K562 (cell line): Measurements from ENCODE around the gene TAMALIN. TPM values are rescaled to one million over a fixed set of nuclear protein-coding genes. Genes with fewer than 3 reads are reported as not detected.
A peak's percentile ranks its signal among the peaks of the same experiment; 100 is the strongest.

Source experiments
- DACH1 ChIP-seq: fragments of 450-650 bp; IDR thresholded peaks from 2 replicates; pipeline ENCODE4 v1.6.1; 2018; ENCODE audit not compliant: partially characterized antibody
- HDAC3 ChIP-seq: fragments of 450-650 bp; IDR thresholded peaks from 2 replicates; pipeline ENCODE4 v1.6.1; 2018; ENCODE audit warnings: borderline replicate concordance, mild to moderate bottlenecking, moderate library complexity; ENCODE audit not compliant: partially characterized antibody
- KDM1A ChIP-seq, 2 experiments: fragments of 450-650 bp; IDR thresholded peaks; 2 replicates each; pipeline ENCODE4 v1.6.1; 2016; ENCODE audit warnings: mild to moderate bottlenecking in 2 of 2
- KLF16 ChIP-seq: IDR thresholded peaks from 2 replicates; pipeline ENCODE4 v1.6.1; 2016; ENCODE audit warnings: antibody characterized with exemption
- POU5F1 ChIP-seq: fragments of 150-350 bp; IDR thresholded peaks from 2 replicates; pipeline ENCODE4 v1.6.1; 2014; ENCODE audit warnings: borderline replicate concordance, low read length, low read depth, mild to moderate bottlenecking; ENCODE audit not compliant: partially characterized antibody
- SMARCE1 ChIP-seq: fragments of 450-650 bp; IDR thresholded peaks from 2 replicates; pipeline ENCODE4 v1.7.1; 2016; ENCODE audit warnings: mild to moderate bottlenecking
- TFAM ChIP-seq: fragments of 250-450 bp; sonication (Bioruptor Pico); conservative IDR thresholded peaks from 2 replicates; pipeline ENCODE4 v1.5.0; 2021; ENCODE audit warnings: mild to moderate bottlenecking, moderate library complexity
- ZNF232 ChIP-seq: sonication (generic); formaldehyde crosslinking; IDR thresholded peaks from 2 replicates; pipeline ENCODE4 v1.8.0; 2022; ENCODE audit warnings: mild to moderate bottlenecking, missing genetic modification reagents
- ZNF318 ChIP-seq, 2 experiments: fragments of 450-650 bp; IDR thresholded peaks; 2 replicates each; pipeline ENCODE4 v1.6.1; 2016; ENCODE audit warnings: mild to moderate bottlenecking in 2 of 2, borderline replicate concordance in 1 of 2, low read depth in 1 of 2, moderate library complexity in 1 of 2
- ZNF609 ChIP-seq: sonication (generic); formaldehyde crosslinking; IDR thresholded peaks from 2 replicates; pipeline ENCODE4 v1.8.1; 2023; ENCODE audit warnings: missing genetic modification reagents, mild to moderate bottlenecking, borderline replicate concordance
- ZNF639 ChIP-seq, 2 experiments: fragments of 200-800 bp in 1 of 2; sonication (Bioruptor generic) in 1 of 2; sonication (generic) in 1 of 2; formaldehyde crosslinking in 1 of 2; IDR thresholded peaks in 1 of 2; conservative IDR thresholded peaks in 1 of 2; 2 replicates each; pipeline versions ENCODE4 v1.5.0 to v1.6.1; 2016 to 2020; ENCODE audit warnings: missing compliant biosample characterization in 1 of 2, missing genetic modification characterization in 1 of 2, missing genetic modification reagents in 1 of 2
- polyA plus RNA-seq, 8 experiments: library from polyadenylated mRNA; depleted of rRNA in 4 of 8; stranded (reverse) in 5 of 8; unstranded in 3 of 8; fragments of >200 nt; fragmentation: Nextera tagmentation in 2 of 8; fragmentation: Illumina TruSeq in 1 of 8; extraction: Ambion mirVana in 2 of 8; extraction: Trizol in 1 of 8; gene quantifications; 2 replicates each; pipeline versions ENCODE4 v1.2.1 to v1.2.3, GENCODE V29; 2011 to 2014; ENCODE audit warnings: inconsistent platforms in 1 of 8, missing spikeins in 1 of 8
- total RNA-seq, 7 experiments: library from RNA; depleted of rRNA in 6 of 7; stranded (reverse); fragments of >200 nt in 6 of 7; fragmentation: Illumina TruSeq in 2 of 7; extraction: Trizol in 2 of 7; gene quantifications; 2 replicates each; pipeline versions ENCODE4 v1.2.1 to v1.2.3, GENCODE V29; 2011 to 2021; ENCODE audit warnings: low replicate concordance in 1 of 7

The TAMALIN gene
- total and polyA plus RNA-seq, 9 of the 15 experiments (the other 6 are each of a cell fraction or from before 2014, with no cell fraction given), result 0.74 to 2.2 (median 1.5) TPM; not detected in 2

DNA sequence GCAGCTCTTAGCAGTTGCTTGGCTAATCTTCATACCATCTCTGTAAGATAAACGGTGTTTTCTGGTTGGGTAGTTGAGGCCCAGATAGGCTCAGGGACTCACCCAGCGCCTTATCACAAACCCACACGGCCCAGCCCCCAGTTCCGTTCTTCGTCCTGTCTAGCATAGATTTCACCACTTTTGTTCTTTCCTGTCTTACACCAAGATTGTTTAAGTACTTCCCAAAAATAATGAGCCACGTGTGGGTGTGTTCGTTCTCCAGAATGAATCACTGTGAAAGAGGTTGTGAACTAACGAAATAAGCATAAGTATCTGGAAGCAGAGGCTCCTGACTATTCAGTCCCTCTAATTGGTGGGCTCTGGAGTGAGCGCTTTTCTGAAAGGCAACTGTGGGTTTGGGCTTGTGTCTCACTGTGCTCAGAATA, 33.9 kb upstream of the TAMALIN start (continued):
- TF ChIP-seq ZNF318 (IDR thresholded peaks at IDR 0.05; ENCODE audit: borderline replicate concordance in 1 of 2, low read depth in 1 of 2) (0 out of 4 replicates have a peak, but pooled peaks of 1 of the 2 experiments have one; percentile 19), KDM1A (IDR thresholded peaks at IDR 0.05) (peak; percentile 98), TFAM (CRISPR knock-in tag) (no peak), POU5F1 (no peak), ZNF639 (CRISPR knock-in tag; conservative IDR thresholded peaks at IDR 0.05 in 1 of 2, IDR thresholded peaks at IDR 0.05 in 1 of 2) (peak in 1 of 2 experiments; percentile 65; a peak in 2 of 4 replicates), SMARCE1 (peak; percentile 98), HDAC3 (peak; percentile 87), DACH1 (peak; percentile 38), KLF16 (peak; percentile 93), ZNF609 (CRISPR knock-in tag) (no peak), ZNF232 (no peak)
